ENCODE results near the gene ANKRD39. TPM values are rescaled to one million over a fixed set of nuclear protein-coding genes. Genes with fewer than 3 reads are reported as not detected.
A peak's percentile ranks its signal among the peaks of the same experiment; 100 is the strongest.

The ANKRD39 gene
- total RNA-seq, 2 donors from 2014 or later = 12.1 to 12.4 TPM

DNA sequence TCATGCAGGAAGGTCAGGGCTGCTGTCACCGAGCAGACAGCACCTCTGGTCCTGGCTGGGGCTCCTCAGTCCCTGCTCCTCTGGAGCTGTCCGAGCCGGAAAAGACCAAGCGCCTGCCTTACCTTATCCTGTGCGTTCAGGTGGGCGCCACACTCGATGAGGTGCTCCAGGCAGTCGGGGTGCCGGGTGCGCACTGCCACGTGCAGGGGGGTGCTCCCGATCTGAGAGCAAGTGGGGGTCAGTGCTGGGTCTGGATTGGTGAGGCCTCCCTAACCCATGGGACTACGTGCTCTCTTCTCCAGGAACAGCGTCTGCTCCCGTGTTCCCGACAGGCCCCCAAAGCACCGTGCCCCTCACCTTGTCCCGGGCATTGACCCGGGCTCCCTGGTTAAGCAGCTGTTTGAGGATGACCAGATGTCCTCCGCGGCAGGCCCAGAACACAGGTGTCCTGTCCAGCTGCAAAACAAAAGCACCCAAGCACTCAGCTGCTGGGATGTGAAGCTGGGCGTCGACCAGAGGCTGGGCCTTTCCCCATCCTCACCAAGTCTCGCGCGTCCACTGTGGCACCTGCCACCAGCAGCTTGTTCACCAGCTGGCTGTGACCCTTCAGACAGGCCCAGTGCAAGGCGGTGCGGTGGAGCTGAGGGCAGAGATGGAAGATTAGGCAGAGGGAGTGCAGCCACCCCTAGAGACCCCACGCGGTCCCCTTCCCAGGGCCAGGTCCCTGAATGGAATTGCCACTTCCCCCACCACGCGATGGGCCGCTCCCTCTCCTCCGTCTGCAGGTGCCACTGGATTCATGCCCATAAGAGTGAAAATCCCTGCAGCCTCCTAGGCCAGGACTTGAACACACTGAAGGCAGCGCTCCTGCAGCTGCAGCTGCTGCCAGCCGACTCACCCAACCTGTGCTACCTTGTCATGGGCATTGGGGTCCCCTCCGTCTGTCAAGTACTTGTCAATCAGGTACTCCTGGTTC, 17.7 kb downstream of the ANKRD39 start:
- intact Hi-C loops (cut with DNase I) = no loop called here

DNA sequence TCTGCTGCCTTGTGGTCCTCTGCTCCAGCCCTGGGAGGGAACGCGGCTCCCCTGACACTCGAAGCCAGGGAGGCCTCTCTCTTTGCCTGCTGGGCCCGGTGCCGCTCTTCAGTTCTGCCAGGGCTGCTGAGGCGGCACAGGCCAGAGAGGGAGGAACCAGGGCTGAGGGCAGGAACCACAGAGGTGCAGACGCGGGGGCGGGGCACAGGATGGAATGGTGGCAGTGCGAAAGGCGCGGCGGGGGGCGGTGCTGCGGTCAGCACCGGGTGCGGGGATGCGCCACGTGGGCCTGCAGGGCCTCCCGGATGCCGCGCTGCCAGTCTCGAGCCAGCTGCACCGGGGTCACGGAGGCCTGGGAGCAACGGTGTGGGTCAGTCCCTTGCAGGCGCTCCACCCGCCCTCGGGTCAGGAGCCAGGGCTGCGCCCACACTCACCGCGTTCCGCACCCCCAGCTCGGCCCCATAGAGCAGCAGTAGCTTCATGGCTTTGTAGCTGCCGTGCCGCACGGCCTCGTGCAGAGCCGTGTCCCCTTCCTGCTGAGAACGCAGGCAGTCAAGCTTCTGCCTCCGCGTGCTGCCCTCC, 18.4 kb downstream of the ANKRD39 start:
- intact Hi-C loops (cut with DNase I) = no loop called here
- no peak for DNase-seq (ENCODE audit: low spot score)

More for the DNA sequence above, 17.7 kb downstream of the ANKRD39 start:
- DNase-seq (ENCODE audit: low spot score) = no peak

DNA sequence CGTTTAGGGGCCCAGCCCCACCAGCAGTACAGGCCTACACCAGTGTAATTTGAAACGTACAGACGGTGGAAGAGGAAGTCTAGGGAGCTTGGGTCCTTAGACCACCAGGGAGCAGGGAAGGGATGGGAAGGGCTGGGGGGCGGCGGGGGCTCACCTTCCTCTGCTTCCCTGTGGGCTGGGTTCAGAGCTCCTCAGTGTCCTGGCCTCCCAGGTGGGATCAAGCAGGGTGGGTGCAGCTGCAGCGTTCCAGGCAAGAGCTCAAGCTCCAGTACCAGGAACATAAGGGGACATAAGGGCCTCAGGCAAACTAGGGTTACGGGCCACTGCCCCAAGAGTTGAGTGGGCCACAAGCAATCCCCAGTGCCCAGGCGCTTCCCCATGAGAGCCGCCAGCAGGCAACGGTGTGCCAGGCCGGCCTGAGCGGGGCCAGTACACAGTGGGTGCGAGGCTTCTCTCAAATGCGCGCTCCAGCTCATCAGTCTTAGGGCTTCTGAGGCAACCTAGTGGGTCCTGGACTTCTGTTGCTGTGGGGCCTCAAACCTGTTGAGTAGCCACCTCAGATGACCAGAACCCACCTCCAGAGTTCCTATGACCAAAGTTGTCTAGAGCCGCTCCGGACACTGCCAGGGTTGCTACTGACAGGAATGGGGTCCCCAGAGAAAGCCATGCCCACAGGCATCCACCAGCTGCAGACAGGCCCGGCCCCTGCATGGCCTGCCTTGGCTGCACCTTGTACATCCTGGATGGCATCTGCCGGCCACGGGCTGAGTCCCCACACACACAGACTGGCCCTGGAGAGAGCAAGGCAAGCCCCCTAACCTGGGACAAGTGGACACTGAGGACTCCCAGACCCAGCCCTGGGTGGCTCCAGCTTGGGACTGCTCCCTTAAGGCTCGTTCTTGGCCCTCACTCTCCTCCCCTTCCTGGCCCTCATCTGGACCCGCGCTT, 19.2 kb downstream of the ANKRD39 start:
- intact Hi-C loops (cut with DNase I) = no loop called here

DNA sequence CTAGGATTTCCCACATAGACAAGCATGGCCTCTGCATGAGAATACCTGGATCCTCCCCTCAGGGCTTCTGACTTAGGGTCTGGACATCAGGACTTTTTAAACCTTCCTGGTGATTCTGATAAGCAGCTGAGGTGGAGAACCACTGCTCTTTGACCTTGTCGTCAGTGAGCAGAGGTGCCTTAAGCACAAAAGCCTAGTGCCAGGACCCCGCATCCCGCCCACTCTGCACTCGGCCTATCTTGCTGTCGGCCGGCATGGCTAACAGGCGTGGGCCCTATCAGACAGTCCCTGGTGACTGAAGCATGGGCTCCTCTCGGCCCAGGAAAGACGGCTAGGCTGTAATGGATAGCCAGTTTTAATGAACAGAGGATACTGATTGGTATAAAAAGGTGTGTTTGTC, 20.2 kb downstream of the ANKRD39 start:
- no peak for DNase-seq (ENCODE audit: low spot score)
- intact Hi-C loops (cut with DNase I) = no loop called here

More for the DNA sequence above, 19.2 kb downstream of the ANKRD39 start:
- DNase-seq (ENCODE audit: low spot score) = no peak

DNA sequence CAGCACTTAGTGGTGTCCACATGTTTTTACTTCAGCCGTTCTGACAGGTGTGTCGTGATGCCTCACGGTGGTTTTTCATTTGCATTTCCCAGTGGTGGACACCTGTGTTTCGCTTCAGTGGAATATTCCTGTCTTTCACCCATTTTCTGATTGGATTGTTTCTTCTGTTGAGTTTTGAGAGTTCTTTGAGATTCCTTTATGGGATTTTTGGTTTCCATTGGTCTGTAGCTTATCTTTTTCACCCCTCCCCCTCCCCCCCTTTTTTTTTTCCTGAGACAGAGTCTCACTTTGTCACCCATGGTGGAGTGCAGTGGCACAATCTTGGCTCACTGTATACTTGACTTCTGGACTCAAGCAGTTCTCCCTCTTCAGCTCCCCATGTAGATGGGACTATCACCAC, 22.0 kb downstream of the ANKRD39 start:
- DNase-seq (ENCODE audit: low spot score) = no peak
- intact Hi-C loops (cut with DNase I) = no loop called here

DNA sequence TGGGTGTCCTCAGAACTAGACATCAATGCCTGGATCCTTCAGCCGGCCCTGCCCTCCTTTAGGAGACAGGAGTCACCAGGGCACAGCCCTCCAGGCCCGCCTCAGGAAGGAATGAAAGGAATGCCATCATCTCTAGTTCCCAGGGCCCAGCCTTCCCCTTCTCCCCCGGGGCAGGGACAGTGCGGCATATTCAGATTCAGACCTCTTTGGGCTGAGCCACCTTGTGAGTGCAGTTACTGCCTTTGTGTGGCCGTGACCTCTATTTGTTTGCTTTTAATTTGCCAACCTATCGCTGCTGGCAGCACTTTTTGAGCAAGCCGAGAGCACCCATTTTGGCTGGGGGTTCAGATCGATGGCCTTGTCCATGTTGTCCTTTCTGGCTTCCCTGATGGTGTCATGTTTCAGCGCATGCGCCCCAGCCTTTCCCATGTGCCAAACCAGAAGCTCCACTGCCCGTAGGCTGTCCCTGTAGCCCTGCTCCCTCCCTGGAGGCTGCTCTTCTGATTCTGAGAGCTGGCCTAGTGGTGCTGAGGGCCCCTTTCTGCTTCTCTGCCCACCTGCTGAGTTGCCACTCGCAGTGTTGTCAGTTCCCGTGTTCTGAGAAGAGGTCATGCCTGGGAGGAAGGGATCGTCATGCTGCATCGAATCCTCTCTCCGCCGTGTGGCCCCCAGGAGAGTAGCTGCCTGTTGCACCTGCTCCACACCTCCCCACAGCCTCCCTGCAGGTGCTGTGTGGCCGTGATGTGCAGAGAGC, 24.9 kb downstream of the ANKRD39 start:
- intact Hi-C loops (cut with DNase I) = no loop called here
- DNase-seq (ENCODE audit: low spot score) = peak; percentile 91

DNA sequence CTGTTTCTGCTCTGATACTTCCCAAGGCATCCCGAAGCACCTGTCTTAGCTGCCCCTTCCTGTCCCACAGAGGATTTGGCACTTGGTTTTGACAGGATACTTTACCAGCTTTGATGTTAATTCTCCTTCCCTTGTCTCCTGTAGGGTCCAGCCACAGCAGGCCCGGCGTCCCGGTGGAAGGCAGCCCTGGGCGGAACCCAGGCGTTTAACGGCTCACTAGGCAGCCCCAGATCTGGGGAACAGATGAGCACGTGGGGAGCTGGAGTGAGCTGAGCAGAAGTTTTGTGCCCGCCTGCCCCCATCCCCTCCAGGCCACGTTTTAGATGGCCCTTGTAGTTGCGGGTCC, 25.4 kb downstream of the ANKRD39 start:
- intact Hi-C loops (cut with DNase I) = no loop called here
- DNase-seq (ENCODE audit: low spot score) = no peak

DNA sequence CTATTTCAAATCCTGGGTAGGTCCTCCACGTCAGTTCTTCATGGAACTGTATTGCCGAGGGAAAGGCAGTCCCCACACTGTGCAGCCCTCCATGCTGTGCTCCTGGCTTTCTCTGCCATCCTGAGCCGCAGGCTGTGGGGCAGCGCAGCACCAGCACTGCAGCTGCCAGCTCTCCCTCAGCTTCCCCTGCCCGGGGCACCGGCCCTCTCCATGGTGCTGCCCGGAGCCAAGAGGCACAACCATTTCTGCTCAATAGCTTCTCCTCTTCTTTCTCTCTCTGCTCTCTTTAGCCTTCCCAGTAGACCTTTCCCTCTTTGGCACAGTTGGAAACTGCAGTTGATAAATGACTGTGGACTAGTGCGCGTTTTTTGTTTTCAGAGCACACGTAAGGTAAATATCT, 26.1 kb downstream of the ANKRD39 start:
- DNase-seq (ENCODE audit: low spot score) = no peak
- intact Hi-C loops (cut with DNase I) = no loop called here

DNA sequence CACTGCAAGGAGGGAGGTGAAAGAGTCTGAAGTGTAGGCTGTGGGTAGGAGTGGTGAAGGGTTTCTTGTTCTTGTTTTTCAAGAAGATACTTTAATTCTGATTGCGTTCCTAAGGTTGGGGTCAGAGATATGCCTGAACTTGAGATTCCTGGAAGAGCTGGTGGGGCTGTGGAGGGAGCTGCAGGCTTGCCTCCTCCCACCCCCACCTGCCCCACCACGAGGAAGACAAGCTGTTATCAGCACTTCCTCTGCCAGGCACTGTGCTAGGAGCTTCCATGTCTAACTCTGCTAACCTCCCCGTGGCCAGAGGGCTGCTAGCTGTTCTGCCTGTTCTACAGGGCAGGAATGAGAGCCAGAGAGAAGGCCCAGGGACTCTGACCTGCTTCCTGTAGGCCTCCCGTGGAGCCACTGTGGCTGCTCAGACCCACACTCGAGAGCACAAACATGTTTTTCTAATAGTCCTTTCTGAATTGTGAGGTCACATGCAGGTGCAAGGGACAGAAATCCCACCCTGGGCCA, 27.7 kb downstream of the ANKRD39 start:
- DNase-seq (ENCODE audit: low spot score) = no peak
- intact Hi-C loops (cut with DNase I) = no loop called here

DNA sequence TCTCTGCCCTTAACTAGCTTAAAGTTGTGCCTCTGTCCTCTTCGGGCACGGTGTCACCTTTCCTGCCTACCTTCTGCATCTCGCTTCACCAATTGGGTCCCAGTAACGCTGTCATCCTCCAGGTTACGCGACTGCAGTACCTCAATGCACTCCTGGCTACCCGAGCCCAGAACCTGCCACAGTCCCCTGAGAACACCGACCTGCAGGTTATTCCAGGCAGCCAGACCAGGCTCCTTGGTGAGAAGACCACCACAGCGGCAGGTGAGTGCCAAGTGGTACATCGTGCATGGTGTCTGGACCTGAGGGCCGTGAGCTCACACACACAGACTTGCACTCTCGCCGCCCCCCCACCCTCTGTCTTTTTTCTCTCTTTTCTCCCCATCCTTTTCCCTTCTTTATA, 28.9 kb downstream of the ANKRD39 start:
- DNase-seq (ENCODE audit: low spot score) = peak; percentile 79
- intact Hi-C loops (cut with DNase I) = no loop called here

DNA sequence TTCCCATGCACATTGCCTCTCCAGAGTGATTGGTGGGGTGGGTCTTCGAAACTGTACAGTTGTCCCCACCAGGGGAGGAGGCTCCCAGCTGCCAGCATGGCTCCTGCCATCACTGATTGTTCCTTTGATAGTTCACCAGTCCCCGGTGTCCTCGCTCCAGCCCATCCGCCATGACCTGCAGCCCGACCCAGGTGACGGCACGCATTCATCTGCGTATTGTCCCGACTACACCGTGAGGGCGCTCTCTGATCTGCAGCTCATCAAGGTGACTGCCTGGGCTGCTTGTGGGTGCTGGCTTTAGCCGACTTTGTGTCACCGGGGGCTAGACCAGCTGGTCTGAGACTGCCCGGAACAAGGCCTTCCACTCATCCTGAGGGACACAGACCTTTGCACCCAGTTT, 29.4 kb downstream of the ANKRD39 start:
- intact Hi-C loops (cut with DNase I) = no loop called here
- peak; percentile 76 for DNase-seq (ENCODE audit: low spot score)

DNA sequence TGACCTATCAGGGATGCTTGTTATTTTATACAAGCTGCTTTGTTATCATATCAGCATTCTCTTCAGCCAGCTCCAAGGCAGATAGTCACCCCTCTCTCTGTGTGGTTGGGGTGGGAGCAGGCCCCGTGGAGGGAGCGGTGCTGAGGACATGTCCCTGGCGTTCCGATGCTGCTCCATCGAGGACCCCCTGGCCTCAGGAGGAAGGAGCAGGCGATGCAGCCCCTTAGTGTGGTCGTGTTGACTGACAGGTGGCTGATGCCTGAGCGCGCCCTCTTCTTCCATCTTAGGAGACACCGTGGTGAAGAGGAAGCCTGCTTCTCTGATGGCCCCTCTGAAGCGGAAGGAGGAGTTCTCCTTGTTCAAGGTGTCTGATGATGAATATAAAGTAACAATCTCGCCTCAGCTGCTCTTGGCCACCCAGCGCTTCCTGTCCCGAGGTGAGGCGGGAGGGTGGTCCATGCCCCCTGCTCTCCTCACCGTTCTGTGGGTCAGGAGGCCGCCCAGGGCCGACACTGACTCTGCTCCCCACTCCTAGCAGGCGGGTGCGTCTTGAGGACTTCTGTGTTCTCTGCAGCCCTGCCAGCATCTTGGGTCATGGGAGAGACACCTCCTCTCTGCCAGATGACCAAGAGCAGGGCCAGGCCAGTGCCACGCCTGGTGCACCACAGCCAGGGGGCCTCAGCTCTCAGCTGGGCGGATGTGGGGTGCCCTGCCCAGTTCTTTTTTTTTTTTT, 31.1 kb downstream of the ANKRD39 start:
- peak; percentile 71 for DNase-seq (ENCODE audit: low spot score)
- intact Hi-C loops (cut with DNase I) = no loop called here

DNA sequence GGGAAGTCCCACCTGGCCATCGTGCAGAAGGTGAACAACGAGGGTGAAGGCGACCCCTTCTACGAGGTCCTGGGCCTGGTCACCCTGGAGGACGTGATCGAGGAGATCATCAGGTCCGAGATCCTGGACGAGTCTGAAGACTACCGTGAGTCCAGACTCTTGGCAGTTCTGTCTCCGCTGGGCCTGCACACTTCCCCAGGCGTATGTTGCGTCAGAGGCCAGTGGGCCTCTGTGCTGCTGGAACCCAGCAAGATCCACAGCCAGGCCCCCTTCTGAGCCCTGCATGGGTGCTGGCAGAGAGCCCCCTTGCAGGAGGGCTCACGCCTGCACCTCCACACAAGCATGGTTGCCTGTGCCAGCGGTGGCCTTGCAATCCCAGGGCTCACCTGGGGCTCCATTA, 32.8 kb downstream of the ANKRD39 start:
- intact Hi-C loops (cut with DNase I) = no loop called here
- DNase-seq (ENCODE audit: low spot score) = peak; percentile 71

DNA sequence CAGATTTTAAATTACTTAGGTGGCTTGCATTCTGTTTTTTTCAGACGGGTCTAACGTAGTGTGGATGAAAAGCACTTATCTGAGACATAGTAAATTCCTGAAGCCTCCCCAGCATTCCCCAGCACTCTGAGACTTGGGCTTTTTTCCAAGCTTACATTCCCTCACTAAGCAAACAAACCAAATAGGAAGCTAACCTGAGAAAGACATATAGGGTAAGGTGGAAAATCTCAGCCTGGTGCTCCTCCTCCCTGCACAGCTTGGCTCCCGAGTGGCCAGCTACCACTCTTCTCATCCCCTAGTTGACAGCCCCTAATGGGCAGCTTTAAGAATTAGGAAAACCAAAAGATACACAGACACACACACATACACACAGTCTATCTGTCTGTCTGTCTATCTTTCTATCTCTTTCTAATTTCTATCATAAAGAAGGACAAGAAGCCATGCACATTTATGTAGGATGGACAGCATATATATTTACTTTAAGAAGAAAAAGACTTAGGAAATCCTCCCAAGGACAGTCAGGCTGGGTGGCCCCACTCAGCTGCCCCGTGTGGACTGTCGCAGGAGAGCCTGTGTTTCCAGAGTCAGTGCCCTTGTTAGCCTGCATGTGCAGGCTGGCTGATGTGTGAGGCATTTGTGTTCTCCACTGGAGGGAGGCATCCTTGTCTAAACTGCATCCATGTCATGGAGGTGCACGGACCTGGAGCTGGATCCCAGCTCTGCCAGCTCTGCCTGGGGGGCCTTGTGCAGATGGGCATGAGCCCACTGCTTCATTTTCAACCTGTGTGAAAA, 33.5 kb downstream of the ANKRD39 start:
- intact Hi-C loops (cut with DNase I) = no loop called here
- DNase-seq (ENCODE audit: low spot score) = no peak

DNA sequence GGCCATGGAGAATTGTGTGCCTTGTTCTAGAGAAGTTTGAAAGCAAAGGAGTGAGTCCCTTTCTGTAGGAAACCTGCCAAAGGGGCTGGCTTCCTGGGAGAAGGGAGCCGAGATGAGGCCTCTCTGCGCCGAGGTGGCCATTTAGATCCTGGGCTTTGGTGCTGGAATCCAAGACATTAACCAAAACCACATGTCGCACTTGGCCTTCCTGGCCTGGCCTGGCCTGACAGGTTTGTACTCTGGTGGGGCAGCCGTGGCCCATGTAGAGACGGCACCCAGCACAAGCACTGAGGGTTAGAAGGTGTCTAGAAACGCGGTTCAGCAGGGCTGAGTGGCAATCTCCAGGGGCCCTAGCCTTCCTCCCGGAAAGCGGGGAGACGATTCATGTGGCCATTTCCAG, 34.6 kb downstream of the ANKRD39 start:
- no peak for DNase-seq (ENCODE audit: low spot score)
- intact Hi-C loops (cut with DNase I) = no loop called here

DNA sequence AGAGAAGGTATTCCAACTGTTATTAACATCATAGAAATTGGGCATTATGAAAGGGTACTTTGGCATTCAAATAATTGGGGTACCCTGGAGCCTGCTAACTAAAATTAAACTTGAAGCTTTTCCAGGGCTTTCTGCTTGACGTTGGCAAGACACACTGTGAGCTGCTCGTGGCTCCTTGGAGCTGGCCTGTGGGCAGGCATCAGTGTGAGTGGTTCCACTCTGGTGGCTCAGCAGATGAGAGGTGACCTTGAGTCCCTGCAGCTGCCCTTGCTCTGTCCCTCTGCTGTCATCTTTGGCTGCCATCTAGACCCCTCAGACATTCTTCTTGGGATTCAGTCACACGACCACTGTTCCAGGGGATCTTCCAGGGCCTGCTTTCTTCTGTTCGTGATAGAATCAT, 35.0 kb downstream of the ANKRD39 start:
- intact Hi-C loops (cut with DNase I) = no loop called here
- DNase-seq (ENCODE audit: low spot score) = no peak

DNA sequence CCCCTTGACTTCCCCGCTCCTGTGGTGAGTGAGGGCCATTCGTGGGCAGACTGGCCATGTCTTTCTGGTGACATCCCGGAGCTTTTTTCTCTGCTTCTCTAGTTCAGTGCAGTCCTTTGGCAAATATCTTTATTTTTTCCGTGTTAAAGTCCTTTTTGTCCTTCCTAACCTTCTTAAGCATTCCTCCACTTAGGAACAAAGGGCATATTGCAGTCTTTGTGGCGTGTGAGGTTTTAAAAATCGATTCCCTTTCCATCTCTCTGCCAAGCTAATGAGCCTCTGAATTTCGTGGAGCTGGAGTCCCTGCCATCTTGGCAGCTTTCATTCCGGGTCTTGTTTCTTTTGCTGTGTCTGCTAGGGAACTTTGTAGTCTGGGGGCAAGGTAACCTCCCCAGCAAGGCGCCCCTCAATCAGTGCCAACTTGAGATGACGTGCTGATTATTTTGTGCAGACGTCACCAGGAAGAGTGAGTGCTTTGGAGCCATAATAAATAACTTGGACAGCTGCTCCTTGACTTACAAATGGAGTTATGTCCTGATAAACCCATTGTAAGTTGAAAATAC, 36.6 kb downstream of the ANKRD39 start:
- DNase-seq (ENCODE audit: low spot score) = no peak

More for the DNA sequence above, 36.6 kb downstream of the ANKRD39 start:
- intact Hi-C loops (cut with DNase I) = no loop called here

Data from posterior vena cava (tissue), 2 donors.